ENCODE measurements around the gene LRRC1.

DNA sequence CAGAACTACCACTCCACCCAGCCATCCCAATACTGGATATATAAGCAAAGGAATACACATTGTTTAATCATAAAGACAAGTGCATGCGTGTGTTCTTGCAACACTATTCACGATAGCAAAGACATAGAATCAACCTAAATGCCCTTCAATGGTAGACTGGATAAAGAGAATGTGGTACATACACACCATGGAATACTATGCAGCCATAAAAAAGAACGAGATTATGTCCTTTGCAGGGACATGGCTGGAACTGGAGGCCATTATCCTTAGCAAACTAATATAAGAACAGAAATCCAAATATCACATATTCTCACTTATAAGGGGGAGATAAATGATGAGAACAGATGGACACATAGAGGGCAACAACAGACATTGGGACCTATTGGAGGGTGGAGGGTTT, 156.6 kb downstream of the LRRC1 start:
- TF ChIP-seq CTCF (conservative IDR thresholded peaks at IDR 0.05; ENCODE audit: low read depth, low read length) = no peak
- TF ChIP-seq EZH2phosphoT487 (IDR thresholded peaks at IDR 0.05; ENCODE audit: borderline replicate concordance, low read length) = no peak
- no peak for TF ChIP-seq EZH2 (IDR thresholded peaks at IDR 0.05; ENCODE audit: low read length, unreplicated experiment)

Measured in PC-3 (cell line).